K562 (cell line): ENCODE data around the gene PACS1. TPM values are rescaled to one million over a fixed set of nuclear protein-coding genes. Genes with fewer than 3 reads are reported as not detected.

Experiments
- CBFB ChIP-seq: sonication (generic); formaldehyde crosslinking; IDR thresholded peaks from 2 replicates; pipeline ENCODE4 v1.4.0; 2020; ENCODE audit warnings: mild to moderate bottlenecking, missing genetic modification reagents
- ETS1 ChIP-seq: conservative IDR thresholded peaks from 2 replicates; pipeline ENCODE4 v1.6.1; 2011; ENCODE audit warnings: low read depth, mild to moderate bottlenecking, low read length; ENCODE audit not compliant: control insufficient read depth
- RNF2 ChIP-seq: sonication (generic); IDR thresholded peaks from 2 replicates; pipeline ENCODE4 v1.6.1; 2016
- SMC3 ChIP-seq: conservative IDR thresholded peaks from 2 replicates; pipeline ENCODE4 v1.6.1; 2011; ENCODE audit warnings: low read depth, low read length, improper control_type of control experiment; ENCODE audit not compliant: insufficient read depth
- ZNF318 ChIP-seq, 2 experiments: fragments of 450-650 bp; IDR thresholded peaks; 2 replicates each; pipeline ENCODE4 v1.6.1; 2016; ENCODE audit warnings: mild to moderate bottlenecking in 2 of 2, borderline replicate concordance in 1 of 2, low read depth in 1 of 2, moderate library complexity in 1 of 2
- ZNF584 ChIP-seq: fragments of 200-800 bp; sonication (Bioruptor generic); IDR thresholded peaks from 2 replicates; pipeline ENCODE4 v1.6.1; 2016; ENCODE audit warnings: low read depth, mild to moderate bottlenecking, missing genetic modification characterization, missing compliant biosample characterization
- polyA plus RNA-seq, 8 experiments: library from polyadenylated mRNA; depleted of rRNA in 4 of 8; stranded (reverse) in 5 of 8; unstranded in 3 of 8; fragments of >200 nt; fragmentation: Nextera tagmentation in 2 of 8; fragmentation: Illumina TruSeq in 1 of 8; extraction: Ambion mirVana in 2 of 8; extraction: Trizol in 1 of 8; gene quantifications; 2 replicates each; pipeline versions ENCODE4 v1.2.1 to v1.2.3, GENCODE V29; 2011 to 2014; ENCODE audit warnings: inconsistent platforms in 1 of 8, missing spikeins in 1 of 8
- total RNA-seq, 7 experiments: library from RNA; depleted of rRNA in 6 of 7; stranded (reverse); fragments of >200 nt in 6 of 7; fragmentation: Illumina TruSeq in 2 of 7; extraction: Trizol in 2 of 7; gene quantifications; 2 replicates each; pipeline versions ENCODE4 v1.2.1 to v1.2.3, GENCODE V29; 2011 to 2021; ENCODE audit warnings: low replicate concordance in 1 of 7

The PACS1 gene
- total and polyA plus RNA-seq, 9 of the 15 experiments (the other 6 are each of a cell fraction or from before 2014, with no cell fraction given), result 0.34 to 28.1 (median 8.5) TPM

- TF ChIP-seq ZNF318 (IDR thresholded peaks at IDR 0.05; ENCODE audit: borderline replicate concordance in 1 of 2, low read depth in 1 of 2) (no peak), ETS1 (no peak), CBFB (CRISPR knock-in tag) (no peak), RNF2 (no peak), SMC3 (no peak), ZNF584 (CRISPR knock-in tag) (no peak)
These were observed 170.1 kb downstream of the PACS1 start (continued) for GRCh38 chr11:66239998-66240780.
